NCI-H146 (cell line): ENCODE measurements around the gene GDE1.
"Not testable (repeated sequence)": the region's sequence is repeated elsewhere in the genome, so short reads cannot be mapped to it uniquely, and the experiment has no call there.

Source experiments
- DNase-seq: peaks from one replicate; lab custom pipeline; 2025; lab: John Stamatoyannopoulos, UW

Gene GDE1

DNA sequence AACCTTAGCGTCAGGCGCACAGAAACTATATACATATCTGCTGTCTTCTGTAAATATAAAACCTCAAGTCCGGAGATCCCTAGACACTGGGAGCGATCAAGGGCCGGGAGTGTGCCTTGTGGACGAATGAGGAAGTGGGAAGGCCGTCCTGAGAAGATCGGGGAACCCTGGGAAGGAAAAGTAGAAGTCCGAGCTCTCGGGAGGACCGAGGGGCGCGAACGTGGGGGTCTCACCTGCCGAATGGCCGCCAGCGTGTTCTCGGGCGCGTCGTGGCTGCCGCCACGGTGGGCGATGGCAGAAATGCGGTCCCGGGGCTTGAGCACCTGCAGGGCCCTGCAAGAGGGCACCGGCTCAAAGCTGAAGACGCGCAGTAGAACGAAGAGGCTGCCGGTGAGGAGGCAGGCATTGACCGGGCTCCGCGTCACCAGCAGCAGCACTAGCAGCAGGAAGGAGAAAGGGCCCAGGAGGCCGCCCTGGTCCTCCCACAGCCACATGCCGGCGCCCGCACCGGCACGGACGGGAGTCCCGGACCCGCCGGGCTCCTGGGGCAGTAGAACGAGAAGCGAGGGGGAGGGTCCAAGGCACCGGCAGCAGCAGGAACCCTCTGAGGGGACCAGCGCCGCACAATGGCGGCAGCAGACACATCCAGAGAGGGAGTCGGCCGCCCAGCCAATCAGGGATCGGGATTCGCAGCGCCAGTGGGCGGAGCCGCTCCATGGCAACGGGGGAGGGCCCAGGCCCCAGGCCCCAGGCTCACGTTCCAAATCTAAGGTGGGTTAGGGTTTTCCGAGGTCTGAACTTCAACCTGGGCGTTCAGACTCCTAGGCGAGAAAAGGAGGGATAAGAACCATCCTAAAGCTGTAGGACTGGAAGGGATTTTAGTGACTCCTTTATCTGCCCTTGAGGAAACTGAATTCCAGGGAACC lies at the start of gene GDE1:
Gene GDE1 (minus strand): TSS at position 628 of the 926 bp plus-strand sequence. CDS start 134 bp downstream, at position 494.
- peak; percentile 97 for DNase-seq

DNA sequence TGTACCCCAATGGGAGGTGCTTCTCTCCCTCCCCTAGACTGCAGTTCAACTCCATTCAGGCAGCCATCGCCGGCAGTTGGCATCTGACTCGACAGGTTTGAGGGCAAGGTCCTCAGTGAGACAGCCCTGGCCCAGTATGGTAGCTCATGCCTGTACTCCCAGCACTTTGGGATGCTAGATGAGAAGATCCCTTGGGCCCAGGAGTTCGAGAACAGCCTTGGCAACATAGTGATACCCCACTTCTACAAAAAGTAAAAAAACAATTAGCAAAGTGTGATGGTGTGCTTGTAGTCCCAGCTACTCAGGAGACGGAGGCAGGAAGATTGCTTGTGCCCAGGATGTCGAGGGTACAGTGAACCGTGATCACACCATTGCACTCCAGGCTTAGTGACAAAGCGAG lies 45.7 kb upstream of the GDE1 start:
- DNase-seq, result no peak

GRCh38 chr16:19566362-19566761 lies 44.5 kb upstream of the GDE1 start:
- no peak for DNase-seq

DNA sequence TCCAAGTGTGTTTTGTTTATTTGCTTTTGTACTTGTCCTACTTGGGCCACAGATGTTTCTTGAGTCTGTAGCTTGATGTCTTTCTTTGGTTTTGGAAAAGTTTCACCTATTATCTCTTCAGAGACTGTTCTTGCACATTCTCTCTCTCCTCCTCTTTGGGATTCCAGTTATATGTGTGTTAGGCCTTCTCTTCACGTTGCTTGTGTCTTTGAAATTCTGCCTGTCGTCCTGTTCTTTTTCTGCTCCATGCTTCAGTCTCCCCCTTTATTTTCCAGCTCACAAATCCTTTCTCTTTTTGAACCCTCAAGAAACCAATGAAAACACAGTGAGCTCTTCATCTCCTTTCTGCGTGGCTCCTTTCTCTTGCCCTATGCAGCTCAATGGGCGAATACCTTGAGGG lies 41.5 kb upstream of the GDE1 start:
- no peak for DNase-seq

- no peak for DNase-seq
Observed at GRCh38 chr16:19560078-19560477, 38.2 kb upstream of the GDE1 start.

DNA sequence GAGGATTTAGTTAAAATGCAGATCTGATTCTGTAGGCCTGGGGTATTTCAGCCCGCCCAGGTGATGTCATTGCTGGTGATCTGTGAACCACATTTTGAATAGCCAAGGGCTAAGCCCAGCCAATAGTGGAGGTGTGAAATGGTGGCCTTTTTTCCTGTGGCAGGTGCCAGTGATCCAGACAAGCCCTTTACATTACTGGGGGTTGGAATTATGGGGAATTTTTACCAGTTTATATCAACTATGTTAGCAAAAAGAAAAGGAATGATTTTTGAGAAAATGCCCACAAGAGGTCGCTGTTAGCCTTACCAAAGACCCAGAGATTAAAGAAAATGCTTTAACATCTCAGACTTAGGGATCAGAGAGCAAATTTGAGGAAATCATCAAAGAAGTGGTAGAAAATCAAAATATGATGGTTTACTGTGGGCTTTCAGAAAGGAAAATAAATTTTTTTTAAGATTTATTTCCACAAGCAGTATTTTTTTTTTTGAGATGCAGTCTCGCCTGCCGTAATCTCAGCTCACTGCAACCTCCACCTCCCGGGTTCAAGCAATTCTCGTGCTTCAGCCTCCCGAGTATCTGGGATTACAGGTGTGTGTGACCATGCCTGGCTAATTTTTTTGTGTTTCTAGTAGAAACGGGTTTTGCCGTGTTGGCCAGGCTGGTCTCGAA lies 37.5 kb upstream of the GDE1 start:
- DNase-seq, result peak; percentile 57

DNA sequence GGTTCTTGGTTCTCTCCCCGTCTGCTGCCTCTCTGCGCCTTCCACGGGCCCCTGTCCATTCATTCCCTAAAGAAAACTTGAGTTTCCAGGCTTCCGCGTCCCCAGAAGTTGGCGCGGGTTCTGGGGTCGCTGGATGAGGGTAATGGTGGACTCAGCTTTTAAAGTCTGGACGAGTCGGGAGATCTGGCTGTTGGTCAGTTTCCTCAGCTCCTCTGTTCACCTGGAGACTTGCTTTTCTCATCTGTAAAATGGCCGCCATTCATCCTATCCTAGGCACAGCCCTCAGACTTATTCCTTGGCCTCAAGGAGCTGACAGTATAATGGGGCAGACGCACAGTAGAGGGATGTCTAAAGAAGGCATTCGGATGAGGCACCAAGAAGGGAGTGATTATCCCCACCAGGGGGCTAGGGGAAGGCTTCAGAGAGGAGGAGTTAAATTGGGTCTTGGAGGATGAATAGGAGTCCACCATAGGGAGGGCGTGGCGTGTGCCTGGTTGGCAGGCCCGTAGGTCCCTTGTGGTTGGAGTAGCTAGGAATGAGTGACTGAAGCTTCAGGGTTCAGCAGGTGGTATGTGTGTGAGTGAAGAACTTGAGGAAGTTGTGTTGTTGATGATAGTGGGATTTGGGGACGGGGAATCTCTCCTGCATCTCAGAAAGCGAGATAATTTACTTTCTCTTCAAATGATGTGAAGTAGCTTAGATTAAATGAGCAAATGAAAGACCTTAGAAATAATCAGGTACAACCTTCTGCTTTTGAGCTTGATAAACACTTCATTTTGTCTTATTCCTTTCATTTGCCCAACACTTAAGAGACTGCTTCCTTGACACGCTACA lies 34.3 kb upstream of the GDE1 start:
- peak; percentile 39 for DNase-seq

DNA sequence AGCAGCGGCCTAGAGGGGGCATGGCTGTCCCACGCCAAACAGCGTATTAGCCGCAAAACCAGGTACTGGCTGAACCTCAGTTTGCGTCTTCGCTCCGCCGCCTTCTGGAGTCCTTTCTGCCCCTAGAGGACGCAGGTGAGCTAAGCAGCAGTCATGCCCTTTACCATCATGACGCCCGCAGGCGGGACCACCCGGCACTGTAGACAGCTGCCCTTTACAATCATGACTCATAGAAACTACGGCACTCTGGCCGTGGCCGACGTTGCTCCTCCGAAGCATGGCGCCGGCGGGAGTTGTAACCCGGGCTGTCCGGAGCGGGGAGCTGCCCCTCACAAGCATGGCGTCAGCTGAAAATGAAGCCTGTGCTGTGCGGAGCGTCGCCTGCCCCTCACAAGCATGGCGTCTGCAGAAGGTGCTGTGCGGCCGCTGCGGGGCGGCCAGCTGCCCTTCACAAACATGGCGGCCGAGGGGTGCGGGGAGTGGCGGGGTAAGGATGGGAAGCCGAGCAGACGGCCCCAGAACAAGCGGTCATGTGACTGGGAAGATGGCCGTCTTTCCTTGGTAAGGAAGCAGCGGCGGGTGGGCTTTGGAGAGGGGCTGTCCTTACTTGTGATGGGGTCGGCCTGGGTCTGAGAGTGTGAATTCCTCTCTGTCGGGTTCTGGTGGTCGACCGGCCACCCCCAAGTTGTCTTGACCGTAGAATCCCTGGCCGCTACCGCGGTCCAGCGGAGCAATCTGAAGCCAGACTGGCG lies 33.5 kb upstream of the GDE1 start, which contains the start of gene VPS35L:
Gene VPS35L (plus strand): TSS at position 518 of the 752 bp plus-strand sequence. CDS start 27 bp downstream, at position 545.
- peak; percentile 99 for DNase-seq

GRCh38 chr16:19549673-19550072 lies 27.8 kb upstream of the GDE1 start:
- no peak for DNase-seq

DNA sequence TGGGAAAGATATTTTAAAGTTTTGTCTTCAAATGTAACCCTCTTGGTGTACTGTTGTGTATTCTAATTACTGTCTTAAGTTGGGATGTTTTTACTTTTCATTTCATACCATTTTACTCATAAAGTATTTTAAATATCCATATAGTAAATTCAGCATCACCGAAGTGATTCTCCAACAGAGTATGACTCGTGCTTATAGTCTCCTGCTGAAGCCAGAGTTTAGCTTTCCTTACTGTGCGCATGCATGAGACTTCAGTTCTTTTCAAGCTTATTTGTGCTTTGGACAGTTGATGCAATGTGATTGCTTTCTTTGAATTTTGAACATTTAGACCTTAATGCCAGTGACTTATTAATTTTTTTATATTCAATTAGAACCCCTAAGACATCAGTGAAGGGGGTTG lies 26.2 kb upstream of the GDE1 start:
- DNase-seq, result no peak

- DNase-seq, result not testable (repeated sequence)
Observed at GRCh38 chr16:19543278-19543996, 21.5 kb upstream of the GDE1 start.

GRCh38 chr16:19542138-19542821 lies 20.4 kb upstream of the GDE1 start:
- DNase-seq, result peak; percentile 98

DNA sequence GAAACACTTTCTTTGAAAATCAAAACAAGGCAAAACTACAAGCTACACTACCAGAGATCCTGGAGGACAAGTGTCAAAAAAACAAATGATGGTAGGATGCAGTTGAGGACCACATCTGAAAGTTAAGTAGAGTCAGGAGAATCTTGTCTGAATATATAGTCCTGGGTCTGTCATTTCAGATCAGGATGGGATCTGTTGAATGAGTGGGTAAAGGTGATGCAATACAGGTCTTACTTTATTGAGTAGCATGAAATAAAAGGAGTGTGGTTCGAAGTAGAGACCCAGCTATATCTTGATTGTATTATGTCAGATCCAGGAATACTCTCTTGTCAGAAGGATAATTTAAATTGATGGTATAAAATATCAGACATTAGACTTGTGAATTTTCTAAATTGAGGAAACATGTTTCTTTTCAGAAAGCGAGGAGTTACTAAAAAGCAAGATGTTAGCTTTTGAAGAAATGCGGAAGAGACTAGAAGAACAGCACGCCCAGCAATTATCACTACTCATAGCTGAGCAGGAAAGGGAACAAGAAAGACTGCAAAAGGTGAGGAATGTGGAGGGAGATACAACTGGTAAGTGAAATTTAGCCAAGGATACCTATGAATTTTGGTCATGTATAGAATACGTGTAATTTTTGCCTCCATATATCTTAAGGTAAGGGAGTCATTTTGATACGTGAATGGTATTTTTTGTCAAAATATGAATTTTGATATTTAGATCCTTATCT lies 18.5 kb upstream of the GDE1 start:
- no peak for DNase-seq

- DNase-seq, result no peak
Observed at GRCh38 chr16:19532601-19533000, 10.7 kb upstream of the GDE1 start.

GRCh38 chr16:19528666-19529065 lies 6.8 kb upstream of the GDE1 start:
- DNase-seq, result no peak

DNA sequence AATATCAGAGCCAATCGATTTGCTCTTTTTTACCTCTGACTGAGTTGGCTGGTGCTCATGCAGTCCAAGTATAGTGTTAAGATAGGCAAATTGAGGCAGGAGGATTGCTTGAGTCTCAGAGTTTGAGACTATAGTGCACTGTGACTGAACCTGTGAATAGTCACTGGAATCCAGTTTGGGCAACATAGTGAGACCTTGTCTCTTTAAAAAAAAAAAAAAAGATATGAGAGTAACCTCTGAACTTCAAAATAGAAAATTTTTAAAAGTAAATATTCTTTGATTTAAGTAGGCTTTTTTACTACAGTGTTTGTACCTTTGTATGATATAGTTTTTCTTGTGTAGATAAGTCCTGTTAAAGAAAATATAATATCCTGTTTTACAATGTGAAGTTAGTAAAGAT lies 5.3 kb upstream of the GDE1 start:
- no peak for DNase-seq

DNA sequence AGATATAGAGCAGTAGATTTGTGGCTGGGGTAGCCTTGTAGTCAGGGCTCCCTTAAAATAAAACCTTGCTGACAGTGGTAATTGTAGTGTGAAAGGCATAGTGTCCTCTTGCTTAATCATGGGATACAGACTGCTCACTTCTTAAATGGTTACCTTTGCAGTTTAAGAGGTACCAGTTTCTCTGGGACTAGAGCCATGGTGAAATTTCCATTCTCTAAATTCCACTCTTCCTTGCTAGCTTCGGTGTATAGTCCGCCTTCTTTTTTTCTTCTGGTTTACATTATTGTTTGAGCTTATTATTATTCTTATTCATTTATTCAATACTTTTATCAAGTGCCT lies 3.5 kb upstream of the GDE1 start:
- no peak for DNase-seq

GRCh38 chr16:19524616-19525384 lies 2.9 kb upstream of the GDE1 start:
- DNase-seq, result peak; percentile 57

DNA sequence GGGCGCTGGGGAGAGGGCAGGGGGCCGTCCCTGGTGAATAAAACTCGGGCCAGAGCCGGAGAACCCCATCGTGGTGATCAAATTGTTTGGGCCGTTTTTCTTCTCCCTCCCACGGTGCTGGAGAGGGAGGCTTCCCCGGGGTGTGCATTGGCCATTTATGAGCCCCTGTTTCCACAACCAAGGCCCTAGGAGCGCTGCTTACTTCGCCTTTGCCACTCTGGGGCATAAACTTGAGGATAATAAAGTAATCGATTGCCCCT lies 2.4 kb upstream of the GDE1 start:
- peak; percentile 54 for DNase-seq
